Pancreas (tissue), 10 donors: ENCODE results near the gene NGB. TPM values are rescaled to one million over a fixed set of nuclear protein-coding genes. Genes with fewer than 3 reads are reported as not detected.
"Not testable (repeated sequence)": the region's sequence is repeated elsewhere in the genome, so short reads cannot be mapped to it uniquely, and the experiment has no call there.

Source experiments
- ATAC-seq, 4 donors: fragments of 200-7000 bp; cut with Tn5 transposase; one replicate each; pipeline versions ENCODE4 v1.8.0 to v1.9.1; 2020; ENCODE audit warnings: mild to moderate bottlenecking in 4 of 4, moderate library complexity in 4 of 4
- DNase-seq, 6 donors: peaks; one replicate each; pipeline ENCODE4 v3.0.0-alpha.2; 2020
- FAIRE-seq: peaks from 2 replicates; lab custom pipeline; 2012; peaks lifted over from hg19 to GRCh38; lab: Jason Lieb, UNC
- H3K27ac ChIP-seq, 4 donors: fragments of 200-600 bp; sonication (generic); 1 replicate in 3 of 4; 2 replicates in 1 of 4; pipeline versions ENCODE4 v1.5.0 to v1.8.0; 2020
- H3K27me3 ChIP-seq, 4 donors: fragments of 200-600 bp; one replicate each; pipeline ENCODE4 v1.8.0; 2021
- H3K36me3 ChIP-seq, 3 donors: fragments of 200-600 bp; sonication (generic) in 1 of 3; one replicate each; pipeline versions ENCODE4 v1.5.0 to v1.8.0; 2020 to 2021
- H3K4me1 ChIP-seq, 3 donors: fragments of 200-600 bp; one replicate each; pipeline ENCODE4 v1.8.0; 2021
- H3K4me3 ChIP-seq, 4 donors: fragments of 200-600 bp; sonication (generic) in 2 of 4; one replicate each; pipeline versions ENCODE4 v1.5.0 to v1.8.0; 2020 to 2021
- H3K9me3 ChIP-seq, 4 donors: fragments of 200-600 bp; one replicate each; pipeline ENCODE4 v1.8.0; 2021
- WGBS, 2 donors: extraction: QIAGEN DNeasy Blood & Tissue Kit; methylation state at CpG; one replicate each; pipeline ENCODE4 v1.1.7; 2013; 5-methylcytosine and 5-hydroxymethylcytosine counted together
- intact Hi-C, 3 donors: fragments of 100-400 bp; cut with DNase I; formaldehyde crosslinking; loops; one replicate each; pipeline versions ENCODE4 v1.11.1 to v1.14.2; 2022
- polyA plus RNA-seq, 2 donors: library from polyadenylated mRNA; stranded (reverse); fragments of 200-250 nt; gene quantifications; one replicate each; pipeline ENCODE4 v1.2.3, GENCODE V29; 2013
- total RNA-seq, 6 donors: library from RNA; stranded (reverse); fragmentation: NEBNext Ultra II Directional in 4 of 6; extraction: Animal tissue kit (Norgen Biotek cat#: 25700) in 4 of 6; gene quantifications; one replicate each; pipeline versions ENCODE4 v1.2.1 to v1.2.4, GENCODE V29; 2021 to 2023
- TF ChIP-seq, protein P1 (sequence below), 4 donors: fragments of 200-600 bp; sonication (generic) in 3 of 4; IDR thresholded peaks; one replicate each; pipeline versions ENCODE4 v1.5.0 to v1.8.0; 2021; ENCODE audit warnings: antibody characterized with exemption in 4 of 4
- donor health status: healthy with polysubstance abuse.
- donor health status: DM: no; HTN: no; CAD: no; lungs with moderate emphysema.
- donor health status: DM: no; HTN: no; CAD: no.
- donor health status: control.
- donor health status: control.
- donor health status: Bipolar disorder and iron deficiency.
- donor health status: DM: yes; HTN: yes; CAD: no.
- donor health status: DM: no; HTN: no; CAD: no.
- donor health status: DM: no; HTN: no; CAD: no.
- donor health status: DM: yes; HTN: yes; CAD: no.

The NGB gene, protein sequence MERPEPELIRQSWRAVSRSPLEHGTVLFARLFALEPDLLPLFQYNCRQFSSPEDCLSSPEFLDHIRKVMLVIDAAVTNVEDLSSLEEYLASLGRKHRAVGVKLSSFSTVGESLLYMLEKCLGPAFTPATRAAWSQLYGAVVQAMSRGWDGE
- total RNA-seq: 1 to 10 TPM in 1 of 6 donors, under 1 TPM in 3, not detected in 2; 0.13 to 3.4 (median 0.31) TPM
- polyA plus RNA-seq: under 1 TPM in 1 of 2 donors, not detected in 1; 0.38 TPM

DNA sequence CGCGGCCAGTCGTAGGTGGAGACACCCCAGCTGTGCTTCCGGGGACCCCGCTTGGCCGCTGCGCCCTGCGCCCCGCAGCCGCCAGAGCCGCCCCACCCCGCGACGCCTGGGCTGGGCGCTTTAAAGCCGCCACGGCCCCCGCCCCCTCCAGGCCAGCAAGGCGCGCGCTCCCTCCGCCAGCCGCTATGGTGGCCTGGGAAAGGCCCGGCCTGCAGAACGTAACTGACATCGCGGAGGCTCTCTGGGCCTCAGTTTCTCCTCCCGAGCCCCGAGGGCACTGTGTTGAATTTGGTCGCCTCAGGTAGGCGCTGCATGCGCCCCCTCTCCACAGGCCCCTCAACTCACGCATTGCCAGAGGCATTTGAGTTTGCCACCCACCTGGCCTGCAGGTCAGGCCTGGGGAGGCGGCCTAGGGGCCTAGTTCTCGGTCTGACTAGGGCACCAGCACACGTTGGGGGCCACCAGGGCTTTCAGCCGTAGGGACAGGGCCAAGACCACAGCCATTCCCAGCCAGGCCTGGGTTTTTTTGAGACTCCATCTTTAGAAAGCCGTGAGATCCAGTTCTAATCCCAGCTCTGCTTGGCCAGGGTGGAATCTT lies at the start of gene NGB:
NGB (minus strand) TSS at position 94 of the 598 bp plus-strand sequence. CDS start 269 bp downstream, outside the sequence.
- FAIRE-seq (no peak), DNase-seq (peak in 1 of 6 donors; percentile 52), ATAC-seq (peak in 1 of 4 donors; percentile 33)
- no peaks in the 10 kb centered on the region for H3K36me3 ChIP-seq
- TF ChIP-seq, protein P1, sequence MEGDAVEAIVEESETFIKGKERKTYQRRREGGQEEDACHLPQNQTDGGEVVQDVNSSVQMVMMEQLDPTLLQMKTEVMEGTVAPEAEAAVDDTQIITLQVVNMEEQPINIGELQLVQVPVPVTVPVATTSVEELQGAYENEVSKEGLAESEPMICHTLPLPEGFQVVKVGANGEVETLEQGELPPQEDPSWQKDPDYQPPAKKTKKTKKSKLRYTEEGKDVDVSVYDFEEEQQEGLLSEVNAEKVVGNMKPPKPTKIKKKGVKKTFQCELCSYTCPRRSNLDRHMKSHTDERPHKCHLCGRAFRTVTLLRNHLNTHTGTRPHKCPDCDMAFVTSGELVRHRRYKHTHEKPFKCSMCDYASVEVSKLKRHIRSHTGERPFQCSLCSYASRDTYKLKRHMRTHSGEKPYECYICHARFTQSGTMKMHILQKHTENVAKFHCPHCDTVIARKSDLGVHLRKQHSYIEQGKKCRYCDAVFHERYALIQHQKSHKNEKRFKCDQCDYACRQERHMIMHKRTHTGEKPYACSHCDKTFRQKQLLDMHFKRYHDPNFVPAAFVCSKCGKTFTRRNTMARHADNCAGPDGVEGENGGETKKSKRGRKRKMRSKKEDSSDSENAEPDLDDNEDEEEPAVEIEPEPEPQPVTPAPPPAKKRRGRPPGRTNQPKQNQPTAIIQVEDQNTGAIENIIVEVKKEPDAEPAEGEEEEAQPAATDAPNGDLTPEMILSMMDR (IDR thresholded peaks at IDR 0.05): no peak
- no peak within 1 kb of the TSS for H3K27ac ChIP-seq
- H3K27me3 ChIP-seq: peaks cover 0 to 3% (median 0%) of the 10 kb centered on the region in 4 donors
- no peaks in the 10 kb centered on the region for H3K9me3 ChIP-seq
- intact Hi-C loops: no loop called here
- peaks cover 0 to 8% (median 0%) of the 10 kb centered on the region in 3 donors for H3K4me1 ChIP-seq
- peak within 1 kb of the TSS in 2 of 4 donors; percentile 18 to 37 for H3K4me3 ChIP-seq
- WGBS, 2 donors: 17 to 19% methylated on average over 35 to 38 of the region's 38 CpGs

DNA sequence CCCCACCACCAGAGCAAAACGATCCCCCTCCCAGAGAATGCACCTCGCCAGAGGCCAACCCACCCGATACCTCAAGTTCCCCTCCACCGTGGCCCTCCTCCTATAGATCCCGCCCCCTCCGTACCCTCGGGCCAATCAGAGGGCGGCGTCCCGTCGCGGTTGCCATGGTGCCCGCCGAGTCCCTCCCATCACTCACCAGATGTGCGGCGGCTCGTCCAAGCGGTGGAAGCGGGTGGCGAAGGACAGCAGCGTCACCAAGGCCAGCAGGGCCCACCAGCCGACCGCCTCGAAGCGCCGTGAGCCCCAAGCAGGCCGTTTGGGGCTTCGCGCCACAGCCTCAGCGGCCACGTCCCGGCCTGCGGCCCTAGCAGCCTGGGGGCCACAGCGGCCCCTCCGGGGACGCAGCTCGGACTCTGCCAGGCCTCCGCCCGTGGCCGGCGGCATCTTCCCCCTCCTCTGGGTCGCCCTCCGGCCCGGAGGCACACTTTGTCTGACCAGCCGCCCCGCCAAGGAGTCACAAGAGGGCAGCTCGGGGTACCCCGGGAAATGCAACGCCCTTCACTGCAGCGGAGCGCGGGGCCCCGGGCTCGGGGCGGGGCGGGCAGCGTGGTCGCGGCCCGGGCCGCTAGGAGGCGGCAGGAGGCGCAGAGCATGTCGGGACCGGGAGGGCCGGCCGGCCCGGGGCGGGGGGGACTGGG lies 49.4 kb upstream of the NGB start, which contains the start of gene POMT2:
POMT2 (minus strand) TSS at position 646 of the 698 bp plus-strand sequence; CDS start at position 444, 202 bp downstream.
- Histone ChIP-seq H3K9me3 (no peaks in the 10 kb centered on the region), H3K27ac (peak within 1 kb of the TSS; percentile 93 to 98 (median 94)), H3K27me3 (no peaks in the 10 kb centered on the region), H3K4me3 (peak within 1 kb of the TSS; percentile 94 to 99 (median 97)), H3K36me3 (no peaks in the 10 kb centered on the region), H3K4me1 (peaks cover 0 to 13% (median 6%) of the 10 kb centered on the region in 3 donors)
- peak; percentile 72 to 84 (median 79) for ATAC-seq
- 0 to 2% methylated on average over 34 to 69 of the region's 69 CpGs for WGBS, 2 donors
- intact Hi-C loops: no loop called here
- FAIRE-seq: no peak
- TF ChIP-seq, protein P1 (IDR thresholded peaks at IDR 0.05): peak in 2 of 4 donors; percentile 32 to 33
- peak; percentile 91 to 97 (median 94) for DNase-seq

DNA sequence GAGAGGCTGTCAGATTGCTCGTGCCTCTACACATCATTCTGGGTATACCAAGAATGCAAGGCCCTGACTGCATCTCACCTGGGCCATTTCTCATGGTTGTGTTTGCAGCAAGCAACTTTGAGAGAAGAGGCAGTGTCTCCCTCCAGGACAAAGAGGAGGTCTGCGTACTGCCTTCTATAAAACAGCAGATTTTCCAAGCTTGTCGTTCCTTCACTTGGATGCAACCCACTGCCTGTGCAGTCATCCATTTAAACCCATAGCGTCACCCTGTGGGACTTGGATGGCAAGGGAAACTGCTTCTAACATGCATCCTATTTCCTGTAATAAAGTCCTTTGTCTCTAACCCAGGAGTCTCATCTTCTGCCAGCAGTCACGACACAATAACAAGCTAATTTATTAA lies 48.4 kb upstream of the NGB start:
- Histone ChIP-seq H3K27me3 (no peaks in the 10 kb centered on the region), H3K4me3 (no peak overlapping the region), H3K4me1 (peaks cover 0 to 13% (median 6%) of the 10 kb centered on the region in 3 donors), H3K9me3 (no peaks in the 10 kb centered on the region), H3K27ac (no peak overlapping the region), H3K36me3 (no peaks in the 10 kb centered on the region)
- TF ChIP-seq, protein P1 (IDR thresholded peaks at IDR 0.05): no peak
- ATAC-seq (no peak), DNase-seq (no peak), FAIRE-seq (no peak)
- 53 to 55% methylated on average over 5 of the region's 5 CpGs for WGBS, 2 donors
- intact Hi-C loops: loop anchor here in 1 of 3 donors (10.0 kb wide), 1 partner anchor 165 kb away; no protein-coding TSS in a partner anchor

DNA sequence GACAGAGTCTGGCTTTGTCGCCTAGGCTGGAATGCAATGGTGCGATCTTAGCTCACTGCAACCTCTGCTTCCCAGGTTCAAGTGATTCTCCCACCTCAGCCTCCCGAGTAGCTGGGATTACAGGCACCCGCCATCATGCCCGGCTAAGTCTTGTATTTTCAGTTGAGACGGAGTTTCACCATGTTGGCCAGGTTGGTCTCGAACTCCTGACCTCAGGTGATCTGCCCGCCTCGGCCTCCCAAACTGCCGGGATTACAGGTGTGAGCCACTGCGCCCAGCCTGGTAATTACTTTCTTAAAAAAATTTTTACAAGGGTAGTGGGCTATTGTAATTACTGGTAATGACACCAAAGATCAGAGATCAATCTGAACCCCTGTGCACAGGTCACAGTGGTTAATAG lies 47.8 kb upstream of the NGB start:
- not testable (repeated sequence) for FAIRE-seq, H3K9me3 ChIP-seq, H3K4me3 ChIP-seq, H3K27ac ChIP-seq, H3K36me3 ChIP-seq, DNase-seq, ATAC-seq, H3K27me3 ChIP-seq
- peaks cover 0 to 13% (median 6%) of the 10 kb centered on the region in 3 donors for H3K4me1 ChIP-seq
- intact Hi-C loops: loop anchor here in 1 of 3 donors (10.0 kb wide), 1 partner anchor 164 kb away; no protein-coding TSS in a partner anchor
- WGBS, 2 donors: 89 to 93% methylated on average over 11 of the region's 11 CpGs

DNA sequence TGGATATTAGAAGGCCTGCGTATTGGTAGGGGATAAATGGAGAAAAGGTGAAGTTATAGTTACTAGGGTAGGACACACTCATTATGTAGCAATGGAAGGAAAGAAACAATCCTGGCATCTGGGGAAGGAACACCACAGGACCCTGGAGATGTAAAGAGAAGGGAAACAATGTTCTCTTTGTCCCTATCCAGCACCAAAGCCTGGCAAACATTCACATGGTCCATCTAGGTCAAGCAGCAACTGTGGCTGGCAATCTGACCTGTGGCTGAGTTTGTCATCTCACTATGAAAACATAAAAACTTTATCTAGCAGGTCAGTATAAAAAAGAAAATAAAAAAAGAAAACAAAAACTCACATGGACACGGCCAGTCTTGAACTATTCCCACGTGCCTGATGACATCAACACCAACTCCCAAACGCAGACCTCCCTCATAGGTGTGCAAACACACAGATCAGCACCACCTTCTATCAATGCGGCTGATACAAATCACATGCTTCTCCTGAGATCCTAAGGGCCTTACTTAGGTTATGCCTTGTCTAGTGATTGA lies 47.1 kb upstream of the NGB start:
- Histone ChIP-seq H3K4me1 (peaks cover 0 to 13% (median 6%) of the 10 kb centered on the region in 3 donors), H3K36me3 (no peaks in the 10 kb centered on the region), H3K9me3 (no peaks in the 10 kb centered on the region), H3K27ac (peak overlapping the region in 2 of 4 donors; percentile 22 to 29), H3K4me3 (no peak overlapping the region), H3K27me3 (no peaks in the 10 kb centered on the region)
- no peak for FAIRE-seq
- ATAC-seq: no peak
- 42 to 57% methylated on average over 5 of the region's 5 CpGs for WGBS, 2 donors
- intact Hi-C loops: loop anchor here in 1 of 3 donors (10.0 kb wide), 1 partner anchor 163 kb away; no protein-coding TSS in a partner anchor
- DNase-seq: no peak
- TF ChIP-seq, protein P1 (IDR thresholded peaks at IDR 0.05): no peak
